Adrenal gland (tissue), 12 donors: ENCODE data around the gene BMPR1B. TPM values are rescaled to one million over a fixed set of nuclear protein-coding genes. Genes with fewer than 3 reads are reported as not detected.

ENCODE experiments used
- DNase-seq, 7 donors: peaks; one replicate each; pipeline ENCODE4 v3.0.0-alpha.2; 2019 to 2020
- H3K27ac ChIP-seq, 5 donors: fragments of 200-600 bp; sonication (generic) in 4 of 5; 1 replicate in 3 of 5; 2 replicates in 2 of 5; pipeline versions ENCODE4 v1.5.1 to v1.8.0; 2016 to 2020; ENCODE audit warnings: mild to moderate bottlenecking in 1 of 5
- H3K27me3 ChIP-seq: fragments of 200-600 bp; 2 replicates; pipeline ENCODE4 v1.8.0; 2021
- H3K36me3 ChIP-seq, 2 donors: fragments of 200-600 bp; replicated peaks in 1 of 2; 1 replicate in 1 of 2; 2 replicates in 1 of 2; pipeline versions ENCODE4 v1.5.1 to v1.8.0; 2018 to 2022
- H3K4me1 ChIP-seq, 2 donors: fragments of 200-600 bp; replicated peaks in 1 of 2; 1 replicate in 1 of 2; 2 replicates in 1 of 2; pipeline versions ENCODE4 v1.5.1 to v1.8.0; 2018 to 2021
- H3K4me3 ChIP-seq, 4 donors: fragments of 200-600 bp; sonication (generic) in 3 of 4; one replicate each; pipeline ENCODE4 v1.5.1; 2016 to 2018
- H3K9me3 ChIP-seq, 3 donors: fragments of 200-600 bp; sonication (generic) in 1 of 3; replicated peaks in 1 of 3; 1 replicate in 2 of 3; 2 replicates in 1 of 3; pipeline versions ENCODE4 v1.5.1 to v1.8.0; 2016 to 2021
- POLR2A ChIP-seq, 2 donors: fragments of 450-650 bp; IDR thresholded peaks; one replicate each; pipeline ENCODE4 v1.6.1; 2017; ENCODE audit warnings: antibody characterized with exemption in 2 of 2, mild to moderate bottlenecking in 2 of 2, moderate library complexity in 1 of 2
- WGBS, 4 donors: extraction: QIAGEN DNeasy Blood & Tissue Kit in 2 of 4; methylation state at CpG; one replicate each; pipeline versions ENCODE4 v1.1.5 to v1.1.7; 2013 to 2017; 5-methylcytosine and 5-hydroxymethylcytosine counted together
- intact Hi-C, 2 donors: fragments of 100-400 bp; cut with DNase I; formaldehyde crosslinking; loops; one replicate each; pipeline versions ENCODE4 v1.14.1 to v1.15.0; 2022 to 2023
- polyA plus RNA-seq, 3 donors: library from polyadenylated mRNA; stranded (reverse); fragments of 200-250 nt in 2 of 3; fragments of 350-450 nt in 1 of 3; fragmentation: Illumina TruSeq in 1 of 3; extraction: RNeasy Lipid Tissue Mini Kit (QIAGEN cat#74804) in 1 of 3; gene quantifications; one replicate each; pipeline ENCODE4 v1.2.3, GENCODE V29; 2013 to 2014
- total RNA-seq, 9 donors: library from RNA; depleted of rRNA in 4 of 9; stranded (reverse); fragments of >200 nt in 4 of 9; fragments of 120-200 nt in 1 of 9; fragmentation: NEBNext Ultra II Directional in 1 of 9; extraction: Animal tissue kit (Norgen Biotek cat#: 25700) in 1 of 9; gene quantifications; one replicate each; pipeline versions ENCODE4 v1.1.0 to v1.2.4, GENCODE V29; 2013 to 2023
- TF ChIP-seq, protein P1 (sequence below), 6 experiments: fragments of 450-650 bp in 4 of 6; fragments of 200-600 bp in 2 of 6; sonication (generic) in 1 of 6; IDR thresholded peaks; 1 replicate in 5 of 6; 2 replicates in 1 of 6; pipeline versions ENCODE4 v1.5.1 to v1.8.0; 2016 to 2021; ENCODE audit warnings: antibody characterized with exemption in 6 of 6, mild to moderate bottlenecking in 2 of 6, moderate library complexity in 1 of 6
- donor health status: healthy with polysubstance abuse.
- donor health status: Bipolar disorder and iron deficiency.
- donor health status: DM: yes; HTN: yes; CAD: no.
- donor health status: DM: no; HTN: no; CAD: no.
- donor health status: DM: no; HTN: no; CAD: no.
- donor health status: DM: yes; HTN: yes; CAD: no.

Gene BMPR1B
- total and polyA plus RNA-seq, 12 donors = 0.94 to 22.2 (median 6.2) TPM

DNA sequence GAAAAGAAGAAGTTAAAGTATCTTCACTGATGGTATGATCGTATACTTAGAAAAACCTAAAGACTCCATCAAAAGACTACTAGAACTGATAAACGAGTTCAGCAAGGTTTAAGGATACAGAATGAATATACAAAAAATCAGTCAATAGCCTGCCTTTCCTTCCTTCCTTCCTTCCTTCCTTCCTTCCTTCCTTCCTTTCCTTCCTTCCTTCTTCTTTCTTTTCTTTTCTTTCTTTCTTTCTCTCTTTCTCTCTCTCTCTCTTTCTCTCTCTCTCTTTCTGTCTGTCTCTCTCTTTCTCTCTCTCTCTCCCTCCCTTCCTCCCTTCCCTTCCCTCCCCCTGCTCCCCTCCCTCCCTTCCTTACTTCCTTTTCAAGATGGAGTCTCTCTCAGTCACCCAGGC, 362.7 kb downstream of the BMPR1B start:
- Histone ChIP-seq H3K36me3 (no peaks in the 10 kb centered on the region), H3K27me3 (no peaks in the 10 kb centered on the region), H3K27ac (no peak overlapping the region), H3K4me1 (no peaks in the 10 kb centered on the region), H3K9me3 (no peaks in the 10 kb centered on the region), H3K4me3 (no peak overlapping the region)
- 88 to 96% (median 91%) methylated on average over 2 of the region's 2 CpGs for WGBS, 4 donors
- intact Hi-C loops = loop anchor here in 1 of 2 donors (10.0 kb wide), 1 partner anchor 496 kb away; no protein-coding TSS in a partner anchor
- TF ChIP-seq, protein P1, sequence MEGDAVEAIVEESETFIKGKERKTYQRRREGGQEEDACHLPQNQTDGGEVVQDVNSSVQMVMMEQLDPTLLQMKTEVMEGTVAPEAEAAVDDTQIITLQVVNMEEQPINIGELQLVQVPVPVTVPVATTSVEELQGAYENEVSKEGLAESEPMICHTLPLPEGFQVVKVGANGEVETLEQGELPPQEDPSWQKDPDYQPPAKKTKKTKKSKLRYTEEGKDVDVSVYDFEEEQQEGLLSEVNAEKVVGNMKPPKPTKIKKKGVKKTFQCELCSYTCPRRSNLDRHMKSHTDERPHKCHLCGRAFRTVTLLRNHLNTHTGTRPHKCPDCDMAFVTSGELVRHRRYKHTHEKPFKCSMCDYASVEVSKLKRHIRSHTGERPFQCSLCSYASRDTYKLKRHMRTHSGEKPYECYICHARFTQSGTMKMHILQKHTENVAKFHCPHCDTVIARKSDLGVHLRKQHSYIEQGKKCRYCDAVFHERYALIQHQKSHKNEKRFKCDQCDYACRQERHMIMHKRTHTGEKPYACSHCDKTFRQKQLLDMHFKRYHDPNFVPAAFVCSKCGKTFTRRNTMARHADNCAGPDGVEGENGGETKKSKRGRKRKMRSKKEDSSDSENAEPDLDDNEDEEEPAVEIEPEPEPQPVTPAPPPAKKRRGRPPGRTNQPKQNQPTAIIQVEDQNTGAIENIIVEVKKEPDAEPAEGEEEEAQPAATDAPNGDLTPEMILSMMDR (IDR thresholded peaks at IDR 0.05) = no peak
- no peak for TF ChIP-seq POLR2A (IDR thresholded peaks at IDR 0.05)
- DNase-seq = no peak

DNA sequence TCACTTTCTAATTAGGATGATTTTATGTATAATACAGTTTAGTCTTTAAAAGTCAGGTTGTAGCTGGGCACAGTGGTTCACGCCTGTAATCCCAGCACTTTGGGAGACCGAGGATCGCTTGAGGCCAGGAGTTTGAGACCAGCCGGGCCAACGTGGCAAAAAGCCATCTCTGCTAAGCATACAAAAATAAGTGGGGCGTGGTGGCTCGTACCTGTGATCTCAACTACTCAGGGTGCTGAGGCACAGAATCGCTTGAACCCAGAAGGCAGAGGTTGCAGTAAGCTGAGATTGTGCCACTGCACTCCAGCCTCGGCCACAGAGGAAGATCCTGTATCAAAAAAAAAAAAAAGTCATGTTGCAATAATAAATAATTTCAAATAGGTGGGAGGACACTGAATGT, 364.2 kb downstream of the BMPR1B start:
- TF ChIP-seq, protein P1 (IDR thresholded peaks at IDR 0.05) = no peak
- no peak for TF ChIP-seq POLR2A (IDR thresholded peaks at IDR 0.05)
- intact Hi-C loops = loop anchor here in 1 of 2 donors (10.0 kb wide), 1 partner anchor 497 kb away; no protein-coding TSS in a partner anchor

DNA sequence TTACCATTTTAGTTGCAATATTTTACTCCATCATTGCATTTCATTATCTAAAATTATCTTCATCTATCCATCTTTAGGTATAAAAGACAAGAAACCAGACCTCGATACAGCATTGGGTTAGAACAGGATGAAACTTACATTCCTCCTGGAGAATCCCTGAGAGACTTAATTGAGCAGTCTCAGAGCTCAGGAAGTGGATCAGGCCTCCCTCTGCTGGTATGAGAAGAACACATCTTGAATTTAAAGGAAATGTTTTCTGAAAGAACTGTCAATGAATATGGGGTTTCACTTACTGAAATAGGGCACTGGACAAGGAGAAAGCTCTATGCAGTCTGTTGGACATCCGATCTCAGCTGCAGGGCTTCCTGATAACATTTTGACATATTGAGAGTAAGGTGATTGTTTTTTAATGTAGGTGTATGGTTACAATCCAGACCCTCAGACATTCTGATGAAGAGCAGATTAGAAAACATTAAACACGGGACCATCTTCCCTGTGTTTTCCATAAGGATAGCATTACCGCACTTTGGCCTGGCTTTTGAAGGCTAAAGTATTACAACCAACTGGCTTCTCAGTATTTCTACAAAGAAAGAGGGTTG, 367.2 kb downstream of the BMPR1B start:
- no peaks in the 10 kb centered on the region for H3K27me3 ChIP-seq
- TF ChIP-seq, protein P1 (IDR thresholded peaks at IDR 0.05) = peak; percentile 29 to 54 (median 44)
- TF ChIP-seq POLR2A (IDR thresholded peaks at IDR 0.05) = no peak
- no peak overlapping the region for H3K27ac ChIP-seq
- no peaks in the 10 kb centered on the region for H3K36me3 ChIP-seq
- no peak overlapping the region for H3K4me3 ChIP-seq
- intact Hi-C loops = loop anchor here in 1 of 2 donors (10.0 kb wide), 1 partner anchor 500 kb away; no protein-coding TSS in a partner anchor
- H3K4me1 ChIP-seq = no peaks in the 10 kb centered on the region
- WGBS, 4 donors = 52 to 60% (median 56%) methylated on average over 4 of the region's 4 CpGs
- no peaks in the 10 kb centered on the region for H3K9me3 ChIP-seq
- peak in 6 of 7 donors; percentile 22 to 35 (median 31) for DNase-seq

More for the DNA sequence above, 364.2 kb downstream of the BMPR1B start:
- H3K4me1 ChIP-seq = no peaks in the 10 kb centered on the region
- no peaks in the 10 kb centered on the region for H3K9me3 ChIP-seq
- no peaks in the 10 kb centered on the region for H3K36me3 ChIP-seq
- H3K4me3 ChIP-seq = no peak overlapping the region
- no peak overlapping the region for H3K27ac ChIP-seq
- no peak for DNase-seq
- no peaks in the 10 kb centered on the region for H3K27me3 ChIP-seq
- WGBS, 4 donors = 73 to 85% (median 80%) methylated on average over 9 of the region's 9 CpGs

DNA sequence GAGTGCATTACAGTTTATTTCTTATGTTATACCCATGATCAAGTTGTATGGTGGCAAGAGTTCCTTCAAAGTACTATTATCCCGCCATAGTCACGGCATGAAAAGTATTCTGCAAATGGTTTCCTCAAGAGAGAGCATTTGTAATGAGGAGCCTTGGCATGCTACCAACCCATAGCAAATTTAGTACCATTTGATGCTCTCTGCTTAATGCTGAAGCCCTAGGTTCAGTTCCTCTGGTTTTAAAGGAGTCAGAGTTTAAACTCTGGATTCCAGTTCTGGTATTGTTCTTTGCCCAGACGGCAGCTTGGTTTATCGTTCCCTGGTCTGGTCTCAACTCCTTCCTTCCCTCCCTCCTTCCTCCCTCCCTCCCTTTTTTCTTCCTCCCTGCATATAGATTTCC, 371.3 kb downstream of the BMPR1B start:
- Histone ChIP-seq H3K4me3 (no peak overlapping the region), H3K9me3 (no peaks in the 10 kb centered on the region), H3K36me3 (no peaks in the 10 kb centered on the region), H3K27me3 (no peaks in the 10 kb centered on the region), H3K4me1 (no peaks in the 10 kb centered on the region), H3K27ac (no peak overlapping the region)
- 71 to 82% (median 80%) methylated on average over 4 of the region's 4 CpGs for WGBS, 4 donors
- TF ChIP-seq, protein P1 (IDR thresholded peaks at IDR 0.05) = no peak
- TF ChIP-seq POLR2A (IDR thresholded peaks at IDR 0.05) = no peak
- intact Hi-C loops = loop anchor here in 1 of 2 donors (10.0 kb wide), 1 partner anchor 504 kb away; no protein-coding TSS in a partner anchor
- DNase-seq = no peak
